HG03097 (cell line): ENCODE measurements around the gene CLCNKA.
"Not testable (repeated sequence)": the region's sequence is repeated elsewhere in the genome, so short reads cannot be mapped to it uniquely, and the experiment has no call there.

Experiments
- ATAC-seq: cut with Tn5 transposase; IDR thresholded peaks from one replicate; pipeline ENCODE4 v1.9.1; 2021; ENCODE audit not compliant: unreplicated experiment, low FRiP score

The CLCNKA gene

DNA sequence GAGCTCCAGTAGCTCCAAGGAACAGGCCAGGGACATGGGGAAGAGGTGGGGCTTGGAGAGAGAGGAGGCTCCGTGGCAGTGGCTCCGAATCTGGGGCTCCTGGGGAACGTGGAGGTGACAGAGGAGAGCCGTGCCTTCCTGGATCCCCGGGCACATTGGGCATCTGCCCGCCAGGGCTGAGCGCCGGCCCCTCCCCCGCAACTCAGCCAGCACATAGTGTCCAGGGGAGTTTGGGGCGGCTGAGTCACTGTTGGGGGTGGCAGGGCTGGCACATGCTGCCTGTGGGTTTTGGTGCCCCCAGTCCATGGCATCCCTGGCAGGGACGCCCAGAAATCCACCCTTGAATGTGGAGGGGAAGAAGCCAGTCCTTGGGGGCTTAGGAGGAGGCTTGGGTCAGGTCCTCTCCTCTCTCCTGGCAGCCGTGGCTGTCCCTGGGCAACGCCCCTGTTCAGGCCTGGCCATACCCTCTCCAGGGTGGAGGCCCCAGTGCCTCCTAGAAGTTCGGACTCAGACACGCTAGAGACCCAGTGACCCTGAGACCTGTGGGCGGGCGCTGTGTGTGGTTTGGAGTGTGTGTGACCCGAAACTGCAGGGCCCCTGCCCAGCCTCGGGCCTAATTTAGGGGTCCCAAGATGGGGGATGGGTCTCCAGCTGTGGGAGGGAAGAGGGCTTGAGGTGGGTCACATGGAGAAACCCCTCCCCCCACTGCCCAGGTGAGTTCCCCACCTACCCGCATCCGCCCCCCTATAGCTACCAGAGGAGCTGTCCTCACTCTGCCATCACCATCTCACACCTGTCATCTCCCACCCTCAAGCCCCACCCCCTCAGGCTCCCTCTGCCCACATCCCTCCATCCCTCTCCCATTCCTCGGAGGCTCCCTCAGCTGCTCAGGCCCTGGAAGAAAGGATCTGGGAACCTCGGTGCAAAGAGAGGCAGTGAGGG is 5.6 kb upstream of the CLCNKA start:
- ATAC-seq = no peak

- no peak for ATAC-seq
These were observed 4.8 kb upstream of the CLCNKA start for GRCh38 chr1:16017076-16017460.

DNA sequence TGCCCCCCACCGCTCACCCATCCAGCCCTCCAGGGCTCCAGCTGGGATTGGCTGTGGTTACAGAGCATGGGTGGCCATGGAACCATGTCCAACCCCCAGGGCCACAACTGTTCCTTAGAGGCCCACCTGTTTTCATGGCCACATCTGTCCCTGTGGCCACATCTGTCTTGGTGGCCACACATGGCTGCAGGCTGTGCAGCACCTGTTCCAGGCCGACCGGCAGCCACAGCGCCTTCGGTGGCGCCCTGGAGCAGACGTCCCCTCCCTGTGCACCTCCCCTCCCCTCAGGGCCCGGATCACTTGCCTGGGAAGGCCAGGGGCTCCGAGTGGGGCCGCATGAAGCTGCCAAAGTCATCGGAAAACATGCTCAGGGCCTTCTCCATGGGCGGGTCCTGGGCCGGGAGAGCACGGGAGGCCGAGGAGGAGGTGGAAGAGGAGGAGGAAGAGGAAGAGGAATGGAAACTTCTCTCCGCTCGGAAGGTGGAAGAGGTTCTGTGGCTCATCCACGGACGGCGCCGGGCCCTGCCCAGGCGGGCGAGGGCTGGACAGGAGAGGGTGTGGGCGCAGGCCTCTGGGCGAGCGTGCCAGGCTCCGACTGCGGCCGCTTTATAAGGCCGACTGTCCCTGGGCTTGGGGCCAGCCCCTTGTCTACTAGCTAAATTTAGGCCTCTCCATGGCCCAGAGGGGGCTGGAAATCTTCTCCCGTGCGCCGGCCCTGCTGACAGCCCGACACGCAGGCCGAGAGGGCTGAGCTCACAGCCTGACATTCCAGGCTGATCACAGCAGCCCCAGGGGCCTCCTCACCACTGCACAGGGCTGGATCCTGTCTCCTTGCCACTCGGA is 4.2 kb upstream of the CLCNKA start, which contains the start of gene HSPB7:
HSPB7 (minus strand) TSS at position 583 of the 843 bp plus-strand sequence; CDS start at position 503, 80 bp downstream.
- ATAC-seq = no peak

DNA sequence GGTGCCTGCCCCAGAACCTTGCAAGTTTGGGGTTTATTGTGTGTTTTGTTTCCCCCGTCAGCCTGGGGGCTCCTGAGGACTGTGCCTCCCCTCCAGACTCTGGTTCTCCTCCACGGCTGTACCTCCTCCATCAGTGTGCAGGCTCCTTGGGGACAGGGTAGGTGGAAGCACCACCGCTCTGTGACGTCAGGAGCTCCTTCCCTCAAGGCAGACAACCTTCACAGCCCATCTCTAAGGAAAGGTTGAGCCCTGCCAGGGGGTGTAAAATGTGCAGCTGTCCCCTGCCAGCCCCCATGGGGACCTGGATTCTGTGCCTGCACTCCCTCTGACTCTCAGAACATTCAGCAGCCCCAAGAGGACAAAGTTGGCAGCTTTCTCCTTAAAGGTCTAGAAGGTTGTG is 3.5 kb upstream of the CLCNKA start:
- no peak for ATAC-seq

GRCh38 chr1:16018749-16019643 is 2.8 kb upstream of the CLCNKA start:
- no peak for ATAC-seq

GRCh38 chr1:16019644-16020277 is 2.1 kb upstream of the CLCNKA start:
- no peak for ATAC-seq

- ATAC-seq = no peak
These were observed 1.5 kb upstream of the CLCNKA start for GRCh38 chr1:16020325-16020724.

GRCh38 chr1:16020878-16021277 is 958 bp upstream of the CLCNKA start:
- ATAC-seq = not testable (repeated sequence)

- ATAC-seq = no peak
These were observed 557 bp downstream of the CLCNKA start for GRCh38 chr1:16022393-16022792.

DNA sequence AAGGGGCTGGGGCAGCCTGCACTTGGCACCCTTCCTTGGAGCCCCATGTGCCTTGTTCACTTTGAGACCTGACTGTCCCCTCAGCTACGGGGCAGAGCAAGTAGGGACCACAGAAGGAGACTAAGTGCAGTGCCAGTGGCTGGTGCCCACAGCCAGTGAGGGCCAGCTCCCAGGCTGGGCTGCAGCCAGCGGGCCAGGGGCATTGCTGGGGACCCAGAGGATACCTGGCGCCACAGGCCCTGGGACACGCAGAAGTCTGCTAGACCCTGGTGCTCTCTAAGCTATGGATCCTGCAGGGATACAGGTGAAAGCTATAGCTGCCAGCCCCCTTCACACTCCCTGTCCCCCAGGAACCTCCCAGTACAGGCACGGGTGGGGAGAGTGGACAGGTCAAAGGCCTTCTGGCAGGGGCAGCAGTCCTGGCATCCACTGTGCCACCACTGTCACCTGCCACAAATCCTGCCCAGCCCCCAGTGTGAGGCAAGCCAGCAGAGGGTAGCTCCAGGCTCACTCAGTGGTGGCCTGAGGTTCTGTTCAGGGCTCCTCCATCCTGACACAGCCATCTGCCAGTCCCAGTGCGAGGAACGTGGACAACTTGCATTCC is 1.3 kb downstream of the CLCNKA start:
- no peak for ATAC-seq

GRCh38 chr1:16026302-16026701 is 4.5 kb downstream of the CLCNKA start:
- not testable (repeated sequence) for ATAC-seq

DNA sequence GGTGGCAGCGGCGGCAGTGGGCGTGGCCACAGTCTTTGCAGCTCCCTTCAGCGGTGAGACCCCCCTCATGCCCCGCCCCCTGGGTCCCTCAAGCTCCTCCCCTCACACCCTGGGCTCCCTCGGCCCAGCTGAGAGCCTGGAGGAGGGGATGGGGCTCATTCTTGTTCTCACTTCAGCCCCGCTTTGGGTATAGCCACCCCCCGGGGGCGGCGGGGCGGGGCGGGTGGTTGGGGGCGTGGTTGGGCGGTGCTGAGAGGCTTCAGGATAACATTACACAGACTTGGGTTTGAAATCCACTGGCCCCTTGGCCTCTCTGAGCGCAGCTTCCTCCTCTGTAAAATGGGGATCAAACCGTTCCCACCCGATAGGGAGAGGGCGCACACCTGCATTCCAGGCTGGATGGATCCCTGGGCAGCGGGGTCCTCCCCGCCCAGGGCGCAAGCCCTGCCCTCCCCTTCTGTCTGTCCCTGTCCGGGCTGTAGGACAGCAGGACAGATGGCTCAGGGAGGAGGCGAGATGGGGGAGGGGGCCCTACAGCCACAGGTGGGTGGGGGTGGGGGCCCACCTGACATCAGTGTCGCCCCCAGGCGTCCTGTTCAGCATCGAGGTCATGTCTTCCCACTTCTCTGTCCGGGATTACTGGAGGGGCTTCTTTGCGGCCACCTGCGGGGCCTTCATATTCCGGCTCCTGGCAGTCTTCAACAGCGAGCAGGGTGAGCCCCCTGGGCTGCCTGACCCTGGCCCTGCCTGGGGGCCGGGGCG is 5.1 kb downstream of the CLCNKA start:
- ATAC-seq = no peak

DNA sequence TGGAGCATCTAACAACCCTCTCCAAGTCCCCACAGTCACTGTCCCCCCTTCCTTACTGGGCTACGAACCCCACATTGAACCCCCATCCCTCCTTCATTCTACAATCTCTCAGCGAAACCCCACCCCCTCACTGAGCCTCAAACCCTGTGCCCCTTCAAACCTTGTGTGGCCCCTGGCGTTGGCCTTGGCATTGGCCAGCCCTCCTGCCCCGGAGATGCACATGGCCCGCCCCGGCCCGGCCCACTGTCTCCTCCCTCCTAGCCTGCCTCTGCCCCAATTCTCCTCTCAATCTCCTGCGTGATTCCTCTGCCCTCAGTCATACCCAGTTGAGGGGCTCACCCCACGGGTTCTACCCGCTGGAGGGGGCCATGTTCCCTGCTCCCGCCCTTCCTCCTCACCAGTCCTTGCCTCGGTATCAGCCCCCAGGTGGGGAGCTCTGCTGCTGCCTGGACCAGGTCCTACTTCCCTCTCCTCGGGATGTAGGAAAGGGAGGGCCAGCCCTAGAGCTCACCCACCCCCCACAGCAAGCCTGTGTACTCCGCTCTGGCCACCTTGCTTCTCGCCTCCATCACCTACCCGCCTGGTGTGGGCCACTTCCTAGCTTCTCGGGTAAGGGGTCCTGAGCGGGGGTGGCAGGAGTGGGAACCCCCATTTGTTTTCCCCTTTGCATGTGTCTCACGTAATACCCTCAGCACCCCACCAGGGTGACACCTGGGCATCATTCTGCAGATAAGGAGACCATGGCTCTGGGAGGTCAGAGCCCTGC is 6.6 kb downstream of the CLCNKA start:
- no peak for ATAC-seq

DNA sequence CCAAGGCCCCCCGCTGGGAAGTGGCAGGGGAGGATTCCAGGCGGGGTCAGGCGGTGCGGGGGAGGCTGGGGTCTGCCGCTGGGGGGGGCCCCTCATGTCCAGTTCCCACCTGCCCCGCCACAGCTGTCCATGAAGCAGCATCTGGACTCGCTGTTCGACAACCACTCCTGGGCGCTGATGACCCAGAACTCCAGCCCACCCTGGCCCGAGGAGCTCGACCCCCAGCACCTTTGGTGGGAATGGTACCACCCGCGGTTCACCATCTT is 7.1 kb downstream of the CLCNKA start:
- not testable (repeated sequence) for ATAC-seq

DNA sequence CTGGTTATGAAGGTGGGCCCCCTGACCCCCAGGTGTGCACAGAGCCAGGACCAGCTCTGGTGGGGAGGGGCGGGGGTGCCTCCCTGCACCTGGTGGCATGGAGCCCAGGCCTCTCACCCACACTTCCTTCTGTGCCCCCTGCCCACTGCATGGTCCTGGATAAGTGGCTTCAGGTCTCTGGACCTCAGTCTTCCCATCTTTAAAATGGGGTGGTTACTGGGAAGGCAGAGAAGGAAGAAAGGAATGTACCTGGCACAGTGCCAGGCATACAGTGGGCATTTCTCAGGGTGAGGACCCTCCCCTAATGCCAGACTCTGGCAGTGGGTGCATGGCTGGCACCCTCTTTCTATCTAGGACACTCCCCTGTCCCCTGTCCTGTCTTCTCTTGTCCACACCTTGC is 7.5 kb downstream of the CLCNKA start:
- no peak for ATAC-seq

- no peak for ATAC-seq
These were observed 9.7 kb downstream of the CLCNKA start for GRCh38 chr1:16031551-16031950.

DNA sequence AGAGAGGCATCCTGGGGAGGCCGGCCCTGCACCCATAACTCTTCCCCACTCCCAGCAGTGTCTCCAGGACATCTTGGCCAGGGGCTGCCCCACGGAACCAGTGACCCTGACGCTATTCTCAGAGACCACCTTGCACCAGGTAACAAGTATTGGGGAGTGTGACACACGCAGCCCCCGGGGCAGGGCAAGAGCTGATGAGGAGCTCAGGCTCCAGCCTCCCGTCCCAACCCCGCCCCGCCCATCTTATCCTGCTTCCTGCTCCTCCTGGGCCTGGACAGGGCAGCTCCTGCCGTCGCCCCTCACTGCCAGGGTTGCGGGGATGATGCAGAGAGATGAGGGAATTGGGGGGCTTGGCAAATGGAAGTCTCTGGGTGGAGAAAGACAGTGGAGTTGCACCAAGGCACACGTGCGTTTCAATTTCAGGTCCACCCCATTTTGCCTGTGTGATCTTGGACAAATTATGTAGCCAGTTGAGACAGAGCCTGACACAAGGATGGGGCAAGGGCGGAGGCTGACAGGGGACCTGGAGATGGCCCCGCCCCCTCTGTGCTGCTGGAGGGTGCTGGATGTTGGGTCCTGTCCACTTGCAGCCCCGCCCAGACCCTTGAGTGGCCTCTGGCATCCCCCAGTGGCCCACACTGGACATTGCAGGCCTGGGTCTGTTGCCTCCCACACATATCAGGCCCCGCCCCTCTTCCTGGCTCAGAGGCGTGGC is 10.7 kb downstream of the CLCNKA start:
- ATAC-seq = peak; percentile 64
